SH-SY5Y (cell line): ENCODE results near the gene FBXW5.

Experiments
- GATA2 ChIP-seq: IDR thresholded peaks from 2 replicates; pipeline ENCODE4 v1.6.1; 2011; ENCODE audit warnings: mild to moderate bottlenecking, low read depth, low read length
- GATA3 ChIP-seq: IDR thresholded peaks from 2 replicates; pipeline ENCODE4 v1.6.1; 2011; ENCODE audit warnings: low read depth, mild to moderate bottlenecking, low read length, moderate library complexity

GRCh38 chr9:136957461-136957860 lies 12.9 kb upstream of the FBXW5 start:
- TF ChIP-seq GATA3 (no peak), GATA2 (no peak)
